ENCODE measurements around the gene MEX3D. TPM values are rescaled to one million over a fixed set of nuclear protein-coding genes. Genes with fewer than 3 reads are reported as not detected.

The MEX3D gene
- total RNA-seq, 1 experiment from 2014 or later = 55.6 TPM

DNA sequence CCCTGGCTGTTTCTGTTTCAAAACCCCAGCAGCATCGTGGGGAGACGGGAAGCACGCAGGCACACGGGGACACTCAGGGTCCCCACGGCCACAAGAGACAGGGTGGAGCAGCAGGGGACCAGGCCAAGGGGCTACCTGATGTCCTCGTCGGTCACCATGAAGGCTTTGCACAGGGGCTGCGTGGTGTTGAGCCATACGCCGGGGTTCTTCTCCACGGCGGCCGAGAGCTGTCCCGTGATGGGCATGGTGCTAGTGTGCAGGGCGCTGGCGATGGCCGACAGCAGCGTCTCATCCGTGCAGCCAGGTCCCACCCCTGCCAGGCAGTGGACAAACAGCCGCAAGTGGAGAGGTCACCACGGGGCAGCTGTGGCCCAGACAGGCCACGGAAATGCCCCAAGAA lies 12.8 kb upstream of the MEX3D start:
- ChIA-PET CTCF (no interaction called here), POLR2A (ENCODE audit: unreplicated experiment) (no interaction called here)
- TF ChIP-seq, protein P1, sequence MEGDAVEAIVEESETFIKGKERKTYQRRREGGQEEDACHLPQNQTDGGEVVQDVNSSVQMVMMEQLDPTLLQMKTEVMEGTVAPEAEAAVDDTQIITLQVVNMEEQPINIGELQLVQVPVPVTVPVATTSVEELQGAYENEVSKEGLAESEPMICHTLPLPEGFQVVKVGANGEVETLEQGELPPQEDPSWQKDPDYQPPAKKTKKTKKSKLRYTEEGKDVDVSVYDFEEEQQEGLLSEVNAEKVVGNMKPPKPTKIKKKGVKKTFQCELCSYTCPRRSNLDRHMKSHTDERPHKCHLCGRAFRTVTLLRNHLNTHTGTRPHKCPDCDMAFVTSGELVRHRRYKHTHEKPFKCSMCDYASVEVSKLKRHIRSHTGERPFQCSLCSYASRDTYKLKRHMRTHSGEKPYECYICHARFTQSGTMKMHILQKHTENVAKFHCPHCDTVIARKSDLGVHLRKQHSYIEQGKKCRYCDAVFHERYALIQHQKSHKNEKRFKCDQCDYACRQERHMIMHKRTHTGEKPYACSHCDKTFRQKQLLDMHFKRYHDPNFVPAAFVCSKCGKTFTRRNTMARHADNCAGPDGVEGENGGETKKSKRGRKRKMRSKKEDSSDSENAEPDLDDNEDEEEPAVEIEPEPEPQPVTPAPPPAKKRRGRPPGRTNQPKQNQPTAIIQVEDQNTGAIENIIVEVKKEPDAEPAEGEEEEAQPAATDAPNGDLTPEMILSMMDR (conservative IDR thresholded peaks at IDR 0.05) = no peak
- TF ChIP-seq EZH2 (IDR thresholded peaks at IDR 0.05; ENCODE audit: low read depth) = no peak

DNA sequence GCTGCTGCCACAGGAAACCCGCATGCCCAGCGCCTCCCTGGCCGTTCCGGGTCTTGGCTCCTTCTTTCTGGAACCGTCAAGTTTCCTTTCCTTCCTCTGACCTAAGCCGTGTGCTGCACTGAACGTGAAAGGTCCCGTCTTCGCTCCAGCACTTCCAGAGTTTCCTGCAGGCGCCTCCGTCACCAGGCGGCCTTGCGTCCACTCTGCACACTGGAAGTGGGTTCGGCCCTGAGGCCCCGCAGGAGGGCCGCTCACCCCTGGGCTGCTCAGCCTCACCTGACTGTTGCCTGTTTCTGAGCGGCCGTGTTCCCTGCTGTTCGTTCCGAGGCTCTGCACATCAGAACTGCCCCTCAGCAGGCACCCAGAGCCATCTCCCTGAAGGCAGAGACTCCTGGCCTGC lies 12.3 kb upstream of the MEX3D start:
- TF ChIP-seq EZH2 (IDR thresholded peaks at IDR 0.05; ENCODE audit: low read depth) = no peak
- TF ChIP-seq, protein P1 (conservative IDR thresholded peaks at IDR 0.05) = no peak
- POLR2A ChIA-PET (ENCODE audit: unreplicated experiment) = no interaction called here
- Histone ChIP-seq H3K79me2 (ENCODE audit: low read depth) (peaks cover 1% of the 10 kb centered on the region), H2AFZ (no peak overlapping the region), H3K4me2 (no peak overlapping the region), H3K9me2 (ENCODE audit: insufficient read depth) (no peaks in the 10 kb centered on the region), H3K36me3 (ENCODE audit: low read depth) (no peaks in the 10 kb centered on the region), H3F3A (ENCODE audit: insufficient read depth, low read depth) (no peaks in the 10 kb centered on the region), H3K4me3 (no peak overlapping the region), H3K27ac (no peak overlapping the region), H3K27me3 (ENCODE audit: insufficient read depth, low read depth) (no peaks in the 10 kb centered on the region), H3K9me3 (ENCODE audit: insufficient read depth, low read depth) (no peaks in the 10 kb centered on the region), H3K4me1 (replicated peaks; ENCODE audit: insufficient read depth) (peaks cover 12% of the 10 kb centered on the region), H4K20me1 (ENCODE audit: insufficient read depth) (no peaks in the 10 kb centered on the region)
- BruUV-seq (replicated peaks) = no TSS peak
- intact Hi-C loops (cut with micrococcal nuclease; ENCODE audit: unreplicated experiment) = no loop called here
- no peak for DNase-seq
- CTCF ChIA-PET = no interaction called here

More for the DNA sequence above, 12.8 kb upstream of the MEX3D start:
- H3K4me2 ChIP-seq = no peak overlapping the region
- no peaks in the 10 kb centered on the region for H3K27me3 ChIP-seq (ENCODE audit: insufficient read depth, low read depth)
- H3K4me1 ChIP-seq (replicated peaks; ENCODE audit: insufficient read depth) = peaks cover 12% of the 10 kb centered on the region
- intact Hi-C loops (cut with micrococcal nuclease; ENCODE audit: unreplicated experiment) = no loop called here
- no peaks in the 10 kb centered on the region for H3F3A ChIP-seq (ENCODE audit: insufficient read depth, low read depth)
- no peak overlapping the region for H3K4me3 ChIP-seq
- no peak overlapping the region for H2AFZ ChIP-seq
- H3K9me3 ChIP-seq (ENCODE audit: insufficient read depth, low read depth) = no peaks in the 10 kb centered on the region
- no peaks in the 10 kb centered on the region for H3K36me3 ChIP-seq (ENCODE audit: low read depth)
- peaks cover 7% of the 10 kb centered on the region for H3K79me2 ChIP-seq (ENCODE audit: low read depth)
- no peak for DNase-seq
- H3K27ac ChIP-seq = no peak overlapping the region
- no peaks in the 10 kb centered on the region for H4K20me1 ChIP-seq (ENCODE audit: insufficient read depth)
- BruUV-seq (replicated peaks) = no TSS peak
- H3K9me2 ChIP-seq (ENCODE audit: insufficient read depth) = no peaks in the 10 kb centered on the region

DNA sequence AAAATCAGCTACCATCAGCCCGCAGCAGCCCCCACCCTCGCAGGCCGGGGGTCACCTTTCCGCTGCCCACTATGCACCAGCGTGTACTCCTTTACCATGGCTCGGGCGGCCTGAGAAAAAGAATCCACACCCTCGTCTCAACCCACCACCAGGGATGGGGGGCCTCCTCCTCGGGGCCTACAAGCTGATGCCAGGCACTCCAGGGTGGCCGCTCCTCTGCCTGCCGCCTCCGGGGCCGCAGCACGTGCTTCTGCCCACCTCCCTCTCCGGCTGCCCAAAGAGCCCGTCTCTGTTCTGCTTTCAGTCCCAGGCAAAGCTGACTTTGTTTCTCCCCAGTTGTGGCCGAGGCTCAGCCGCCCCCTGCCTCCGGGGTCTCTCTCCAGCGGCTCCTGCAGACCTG lies 11.1 kb upstream of the MEX3D start:
- no peaks in the 10 kb centered on the region for H3K36me3 ChIP-seq (ENCODE audit: low read depth)
- ChIA-PET POLR2A (ENCODE audit: unreplicated experiment) (no interaction called here), CTCF (no interaction called here)
- no peaks in the 10 kb centered on the region for H3K9me2 ChIP-seq (ENCODE audit: insufficient read depth)
- H4K20me1 ChIP-seq (ENCODE audit: insufficient read depth) = no peaks in the 10 kb centered on the region
- no peaks in the 10 kb centered on the region for H3K79me2 ChIP-seq (ENCODE audit: low read depth)
- TF ChIP-seq EZH2 (IDR thresholded peaks at IDR 0.05; ENCODE audit: low read depth) = no peak
- TF ChIP-seq, protein P1 (conservative IDR thresholded peaks at IDR 0.05) = no peak
- no peak overlapping the region for H3K27ac ChIP-seq
- DNase-seq = no peak
- H3K4me1 ChIP-seq (replicated peaks; ENCODE audit: insufficient read depth) = peaks cover 12% of the 10 kb centered on the region
- no peak overlapping the region for H2AFZ ChIP-seq
- no peak overlapping the region for H3K4me2 ChIP-seq
- H3K27me3 ChIP-seq (ENCODE audit: insufficient read depth, low read depth) = no peaks in the 10 kb centered on the region
- intact Hi-C loops (cut with micrococcal nuclease; ENCODE audit: unreplicated experiment) = no loop called here
- no peaks in the 10 kb centered on the region for H3F3A ChIP-seq (ENCODE audit: insufficient read depth, low read depth)
- no TSS peak for BruUV-seq (replicated peaks)
- H3K4me3 ChIP-seq = no peak overlapping the region
- no peaks in the 10 kb centered on the region for H3K9me3 ChIP-seq (ENCODE audit: insufficient read depth, low read depth)

All from PC-9 (cell line).